CMK (cell line): Measurements from ENCODE around the gene CHI3L2.
A peak's percentile ranks its signal among the peaks of the same experiment; 100 is the strongest.

Experiments used
- DNase-seq: peaks from one replicate; pipeline ENCODE4 v3.0.0-alpha.2; 2010; ENCODE audit warnings: low read depth

Gene CHI3L2

GRCh38 chr1:111221276-111221632 lies 6.3 kb upstream of the CHI3L2 start:
- DNase-seq: no peak

GRCh38 chr1:111221633-111222291 lies 5.8 kb upstream of the CHI3L2 start:
- DNase-seq: peak; percentile 68

GRCh38 chr1:111222308-111223125 lies 5.0 kb upstream of the CHI3L2 start:
- DNase-seq: no peak

GRCh38 chr1:111223126-111223685 lies 4.3 kb upstream of the CHI3L2 start:
- DNase-seq: no peak

GRCh38 chr1:111225091-111225490 lies 2.4 kb upstream of the CHI3L2 start:
- DNase-seq: no peak

GRCh38 chr1:111225717-111226400 lies 1.7 kb upstream of the CHI3L2 start:
- DNase-seq: no peak

GRCh38 chr1:111227851-111228747 lies 586 bp downstream of the CHI3L2 start:
- DNase-seq: no peak

- no peak for DNase-seq
Observed at GRCh38 chr1:111228748-111229126, 1.2 kb downstream of the CHI3L2 start.

GRCh38 chr1:111232134-111232533 lies 4.6 kb downstream of the CHI3L2 start:
- DNase-seq: no peak

GRCh38 chr1:111234258-111234657 lies 6.7 kb downstream of the CHI3L2 start:
- no peak for DNase-seq

GRCh38 chr1:111234866-111235265 lies 7.4 kb downstream of the CHI3L2 start:
- DNase-seq: no peak

- no peak for DNase-seq
Observed at GRCh38 chr1:111236379-111236778, 8.9 kb downstream of the CHI3L2 start.

GRCh38 chr1:111236806-111237205 lies 9.3 kb downstream of the CHI3L2 start:
- no peak for DNase-seq

- DNase-seq: no peak
Observed at GRCh38 chr1:111238056-111238795, 10.7 kb downstream of the CHI3L2 start.

GRCh38 chr1:111241797-111242196 lies 14.3 kb downstream of the CHI3L2 start:
- DNase-seq: no peak

- no peak for DNase-seq
Observed at GRCh38 chr1:111242805-111243523, 15.5 kb downstream of the CHI3L2 start.

- no peak for DNase-seq
Observed at GRCh38 chr1:111247125-111247838, 19.8 kb downstream of the CHI3L2 start.

- no peak for DNase-seq
Observed at GRCh38 chr1:111249960-111250359, 22.4 kb downstream of the CHI3L2 start.

GRCh38 chr1:111251570-111251969 lies 24.1 kb downstream of the CHI3L2 start:
- no peak for DNase-seq

- no peak for DNase-seq
Observed at GRCh38 chr1:111252786-111253185, 25.3 kb downstream of the CHI3L2 start.
